Neural cell (in vitro differentiated cells): ENCODE results near the gene MAPK8IP2.

Experiments
- EP300 ChIP-seq: fragments of 450-650 bp; conservative IDR thresholded peaks from 2 replicates; pipeline ENCODE4 v1.6.1; 2014; ENCODE audit warnings: antibody characterized with exemption, mild to moderate bottlenecking, moderate library complexity; ENCODE audit not compliant: poor library complexity, severe bottlenecking
- EZH2 ChIP-seq: fragments of 200-600, 300-800 bp; shearing (Covaris generic), sonication (generic); IDR thresholded peaks from 2 replicates; pipeline ENCODE4 v1.6.1; 2014; ENCODE audit warnings: antibody characterized with exemption, low read length, borderline replicate concordance, mild to moderate bottlenecking; ENCODE audit not compliant: insufficient read depth, poor library complexity, severe bottlenecking
- MXI1 ChIP-seq: fragments of 450-650 bp; conservative IDR thresholded peaks from 2 replicates; pipeline ENCODE4 v1.6.1; 2014; ENCODE audit warnings: antibody characterized with exemption, mild to moderate bottlenecking; ENCODE audit not compliant: poor library complexity, severe bottlenecking
- POLR2AphosphoS5 ChIP-seq: IDR thresholded peaks from 2 replicates; pipeline ENCODE4 v1.6.1; 2012
- RAD21 ChIP-seq: fragments of 450-650 bp; conservative IDR thresholded peaks from 2 replicates; pipeline ENCODE4 v1.6.1; 2014; ENCODE audit warnings: antibody characterized with exemption, mild to moderate bottlenecking, moderate library complexity
- TAF1 ChIP-seq: IDR thresholded peaks from 2 replicates; pipeline ENCODE4 v1.6.1; 2012; ENCODE audit warnings: low read depth
- TF ChIP-seq, protein P1 (sequence below): fragments of 450-650 bp; IDR thresholded peaks from 2 replicates; pipeline ENCODE4 v1.5.1; 2014; ENCODE audit warnings: antibody characterized with exemption, mild to moderate bottlenecking, moderate library complexity; ENCODE audit not compliant: poor library complexity, severe bottlenecking
- TF ChIP-seq, protein P2 (sequence below): IDR thresholded peaks from 2 replicates; pipeline ENCODE4 v1.6.1; 2012; ENCODE audit warnings: borderline replicate concordance

DNA sequence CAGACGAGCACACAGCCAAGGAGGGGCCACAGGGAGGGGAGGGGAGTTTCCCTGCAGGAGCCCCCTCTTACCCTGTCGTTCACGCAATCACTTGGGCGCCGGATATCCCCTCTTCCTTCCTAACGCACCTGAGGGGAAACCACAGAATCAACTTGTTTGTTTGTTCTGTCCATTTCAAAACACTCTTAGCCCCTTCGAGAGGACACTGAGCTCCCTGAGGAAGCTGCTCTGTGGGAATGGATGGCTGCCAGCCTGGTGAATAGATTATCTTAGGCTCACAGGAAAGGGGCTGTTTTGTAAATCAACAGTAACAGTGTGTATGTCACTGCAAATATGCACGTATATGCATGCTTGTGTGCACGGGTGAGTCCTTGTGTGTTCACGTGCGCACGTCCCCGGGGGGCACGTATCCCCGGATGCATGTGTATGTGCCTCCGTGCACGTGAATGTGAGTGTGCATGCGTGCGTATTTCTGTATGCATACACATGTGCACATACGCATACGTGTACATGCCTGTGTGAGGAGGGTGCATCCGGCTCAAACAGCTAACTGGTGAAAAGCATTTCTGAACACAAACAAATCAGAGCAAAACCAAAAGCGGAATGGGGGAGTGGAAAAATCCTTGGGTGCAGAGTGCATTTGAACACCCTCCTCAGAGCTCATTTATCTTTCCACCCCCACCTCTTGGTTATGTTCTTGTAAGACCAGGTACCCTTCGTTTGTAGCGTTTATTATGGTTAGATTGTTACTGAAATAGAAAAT, 20.2 kb downstream of the MAPK8IP2 start:
- TF ChIP-seq, protein P1, sequence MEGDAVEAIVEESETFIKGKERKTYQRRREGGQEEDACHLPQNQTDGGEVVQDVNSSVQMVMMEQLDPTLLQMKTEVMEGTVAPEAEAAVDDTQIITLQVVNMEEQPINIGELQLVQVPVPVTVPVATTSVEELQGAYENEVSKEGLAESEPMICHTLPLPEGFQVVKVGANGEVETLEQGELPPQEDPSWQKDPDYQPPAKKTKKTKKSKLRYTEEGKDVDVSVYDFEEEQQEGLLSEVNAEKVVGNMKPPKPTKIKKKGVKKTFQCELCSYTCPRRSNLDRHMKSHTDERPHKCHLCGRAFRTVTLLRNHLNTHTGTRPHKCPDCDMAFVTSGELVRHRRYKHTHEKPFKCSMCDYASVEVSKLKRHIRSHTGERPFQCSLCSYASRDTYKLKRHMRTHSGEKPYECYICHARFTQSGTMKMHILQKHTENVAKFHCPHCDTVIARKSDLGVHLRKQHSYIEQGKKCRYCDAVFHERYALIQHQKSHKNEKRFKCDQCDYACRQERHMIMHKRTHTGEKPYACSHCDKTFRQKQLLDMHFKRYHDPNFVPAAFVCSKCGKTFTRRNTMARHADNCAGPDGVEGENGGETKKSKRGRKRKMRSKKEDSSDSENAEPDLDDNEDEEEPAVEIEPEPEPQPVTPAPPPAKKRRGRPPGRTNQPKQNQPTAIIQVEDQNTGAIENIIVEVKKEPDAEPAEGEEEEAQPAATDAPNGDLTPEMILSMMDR: no peak
- no peak for TF ChIP-seq EP300
- no peak for TF ChIP-seq EZH2
- no peak for TF ChIP-seq POLR2AphosphoS5
- TF ChIP-seq, protein P2, sequence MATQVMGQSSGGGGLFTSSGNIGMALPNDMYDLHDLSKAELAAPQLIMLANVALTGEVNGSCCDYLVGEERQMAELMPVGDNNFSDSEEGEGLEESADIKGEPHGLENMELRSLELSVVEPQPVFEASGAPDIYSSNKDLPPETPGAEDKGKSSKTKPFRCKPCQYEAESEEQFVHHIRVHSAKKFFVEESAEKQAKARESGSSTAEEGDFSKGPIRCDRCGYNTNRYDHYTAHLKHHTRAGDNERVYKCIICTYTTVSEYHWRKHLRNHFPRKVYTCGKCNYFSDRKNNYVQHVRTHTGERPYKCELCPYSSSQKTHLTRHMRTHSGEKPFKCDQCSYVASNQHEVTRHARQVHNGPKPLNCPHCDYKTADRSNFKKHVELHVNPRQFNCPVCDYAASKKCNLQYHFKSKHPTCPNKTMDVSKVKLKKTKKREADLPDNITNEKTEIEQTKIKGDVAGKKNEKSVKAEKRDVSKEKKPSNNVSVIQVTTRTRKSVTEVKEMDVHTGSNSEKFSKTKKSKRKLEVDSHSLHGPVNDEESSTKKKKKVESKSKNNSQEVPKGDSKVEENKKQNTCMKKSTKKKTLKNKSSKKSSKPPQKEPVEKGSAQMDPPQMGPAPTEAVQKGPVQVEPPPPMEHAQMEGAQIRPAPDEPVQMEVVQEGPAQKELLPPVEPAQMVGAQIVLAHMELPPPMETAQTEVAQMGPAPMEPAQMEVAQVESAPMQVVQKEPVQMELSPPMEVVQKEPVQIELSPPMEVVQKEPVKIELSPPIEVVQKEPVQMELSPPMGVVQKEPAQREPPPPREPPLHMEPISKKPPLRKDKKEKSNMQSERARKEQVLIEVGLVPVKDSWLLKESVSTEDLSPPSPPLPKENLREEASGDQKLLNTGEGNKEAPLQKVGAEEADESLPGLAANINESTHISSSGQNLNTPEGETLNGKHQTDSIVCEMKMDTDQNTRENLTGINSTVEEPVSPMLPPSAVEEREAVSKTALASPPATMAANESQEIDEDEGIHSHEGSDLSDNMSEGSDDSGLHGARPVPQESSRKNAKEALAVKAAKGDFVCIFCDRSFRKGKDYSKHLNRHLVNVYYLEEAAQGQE: no peak
- TF ChIP-seq RAD21: peak; percentile 2
- no peak for TF ChIP-seq TAF1
- no peak for TF ChIP-seq MXI1
